Subcutaneous adipose tissue (tissue), 4 donors: Measurements from ENCODE around the gene ATOSB. TPM values are rescaled to one million over a fixed set of nuclear protein-coding genes. Genes with fewer than 3 reads are reported as not detected.

ENCODE experiments used
- total RNA-seq, 4 donors: library from RNA; depleted of rRNA; stranded (reverse); fragments of >200 nt; gene quantifications; one replicate each; pipeline ENCODE4 v1.1.0, GENCODE V29; 2016
- TF ChIP-seq, protein P1 (sequence below): fragments of 450-650 bp; IDR thresholded peaks from one replicate; pipeline ENCODE4 v1.5.1; 2016; ENCODE audit warnings: low read depth, mild to moderate bottlenecking, control low read depth, antibody characterized with exemption, moderate library complexity

Gene ATOSB
- total RNA-seq, 4 donors from 2014 or later = 7.7 to 23.7 (median 20.4) TPM

DNA sequence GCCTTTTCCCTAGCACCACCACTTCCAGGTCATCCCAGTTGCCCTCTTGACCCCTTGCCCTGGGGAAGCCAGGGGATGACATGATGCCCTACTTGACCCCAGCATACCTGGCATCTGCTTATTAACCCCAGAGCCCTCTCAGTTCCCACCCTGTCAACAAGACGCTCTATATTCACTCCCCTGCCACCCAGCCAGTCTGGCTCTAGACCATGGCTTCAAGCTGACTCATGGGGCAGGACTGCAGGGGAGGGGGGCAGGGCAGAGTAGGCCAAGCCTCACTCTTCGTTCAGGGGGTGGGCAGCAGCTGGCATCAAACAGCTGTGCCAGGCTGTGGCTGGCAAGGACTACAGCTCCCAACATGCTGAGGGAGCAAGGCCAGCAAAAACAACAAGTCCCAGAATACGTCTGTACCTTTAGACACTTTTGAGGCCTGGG is 5.3 kb downstream of the ATOSB start:
- TF ChIP-seq, protein P1, sequence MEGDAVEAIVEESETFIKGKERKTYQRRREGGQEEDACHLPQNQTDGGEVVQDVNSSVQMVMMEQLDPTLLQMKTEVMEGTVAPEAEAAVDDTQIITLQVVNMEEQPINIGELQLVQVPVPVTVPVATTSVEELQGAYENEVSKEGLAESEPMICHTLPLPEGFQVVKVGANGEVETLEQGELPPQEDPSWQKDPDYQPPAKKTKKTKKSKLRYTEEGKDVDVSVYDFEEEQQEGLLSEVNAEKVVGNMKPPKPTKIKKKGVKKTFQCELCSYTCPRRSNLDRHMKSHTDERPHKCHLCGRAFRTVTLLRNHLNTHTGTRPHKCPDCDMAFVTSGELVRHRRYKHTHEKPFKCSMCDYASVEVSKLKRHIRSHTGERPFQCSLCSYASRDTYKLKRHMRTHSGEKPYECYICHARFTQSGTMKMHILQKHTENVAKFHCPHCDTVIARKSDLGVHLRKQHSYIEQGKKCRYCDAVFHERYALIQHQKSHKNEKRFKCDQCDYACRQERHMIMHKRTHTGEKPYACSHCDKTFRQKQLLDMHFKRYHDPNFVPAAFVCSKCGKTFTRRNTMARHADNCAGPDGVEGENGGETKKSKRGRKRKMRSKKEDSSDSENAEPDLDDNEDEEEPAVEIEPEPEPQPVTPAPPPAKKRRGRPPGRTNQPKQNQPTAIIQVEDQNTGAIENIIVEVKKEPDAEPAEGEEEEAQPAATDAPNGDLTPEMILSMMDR = no peak

DNA sequence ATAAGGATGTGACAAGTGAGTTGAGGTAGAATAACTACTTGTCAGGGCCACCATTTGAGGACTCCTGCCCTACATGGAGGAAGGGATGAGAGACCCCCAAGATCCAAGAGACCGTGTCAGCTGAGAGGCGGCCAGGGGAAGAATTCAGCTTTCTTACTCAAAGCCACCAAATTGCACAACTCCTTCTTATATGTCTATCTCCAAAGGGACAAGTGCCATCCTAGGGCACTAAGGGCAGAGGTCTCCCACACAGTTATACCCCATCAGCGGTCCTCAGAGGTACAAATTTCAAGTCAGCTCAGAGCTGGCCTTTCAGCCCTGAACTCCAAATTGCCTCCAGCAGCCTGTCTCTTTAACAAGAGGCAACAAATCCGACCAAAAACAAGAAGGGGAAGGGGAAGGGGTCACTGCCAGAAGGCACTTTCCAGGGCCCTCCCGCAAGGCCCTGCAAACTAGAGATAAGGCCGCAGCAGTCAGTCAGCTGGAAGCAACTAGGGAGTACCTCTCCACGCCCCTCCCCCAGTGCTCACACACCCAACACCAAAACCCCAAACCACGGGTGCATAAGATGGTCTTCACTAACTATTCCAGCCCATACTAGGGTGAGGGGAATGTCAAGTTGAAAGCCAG is 6.6 kb downstream of the ATOSB start:
- TF ChIP-seq, protein P1 = no peak

DNA sequence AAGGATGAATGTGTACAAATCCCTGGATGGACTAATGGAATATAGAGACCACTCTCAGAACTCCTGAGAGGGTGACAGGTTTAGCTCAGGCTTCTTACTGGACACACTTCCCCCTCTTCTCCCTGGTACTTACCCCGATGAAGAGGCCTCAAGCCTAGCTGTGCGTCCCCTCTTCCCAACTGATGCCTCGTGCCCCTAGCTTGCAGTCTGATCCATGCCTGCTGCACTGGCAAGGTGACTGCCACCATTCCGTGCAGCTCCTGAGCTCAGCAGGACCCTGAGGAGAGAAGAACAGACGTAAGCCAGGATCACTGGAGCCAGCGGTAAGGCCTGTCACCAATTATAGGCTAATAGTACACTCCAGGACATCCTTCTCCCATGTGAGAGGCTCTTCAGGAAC is 7.2 kb downstream of the ATOSB start:
- TF ChIP-seq, protein P1 = no peak

DNA sequence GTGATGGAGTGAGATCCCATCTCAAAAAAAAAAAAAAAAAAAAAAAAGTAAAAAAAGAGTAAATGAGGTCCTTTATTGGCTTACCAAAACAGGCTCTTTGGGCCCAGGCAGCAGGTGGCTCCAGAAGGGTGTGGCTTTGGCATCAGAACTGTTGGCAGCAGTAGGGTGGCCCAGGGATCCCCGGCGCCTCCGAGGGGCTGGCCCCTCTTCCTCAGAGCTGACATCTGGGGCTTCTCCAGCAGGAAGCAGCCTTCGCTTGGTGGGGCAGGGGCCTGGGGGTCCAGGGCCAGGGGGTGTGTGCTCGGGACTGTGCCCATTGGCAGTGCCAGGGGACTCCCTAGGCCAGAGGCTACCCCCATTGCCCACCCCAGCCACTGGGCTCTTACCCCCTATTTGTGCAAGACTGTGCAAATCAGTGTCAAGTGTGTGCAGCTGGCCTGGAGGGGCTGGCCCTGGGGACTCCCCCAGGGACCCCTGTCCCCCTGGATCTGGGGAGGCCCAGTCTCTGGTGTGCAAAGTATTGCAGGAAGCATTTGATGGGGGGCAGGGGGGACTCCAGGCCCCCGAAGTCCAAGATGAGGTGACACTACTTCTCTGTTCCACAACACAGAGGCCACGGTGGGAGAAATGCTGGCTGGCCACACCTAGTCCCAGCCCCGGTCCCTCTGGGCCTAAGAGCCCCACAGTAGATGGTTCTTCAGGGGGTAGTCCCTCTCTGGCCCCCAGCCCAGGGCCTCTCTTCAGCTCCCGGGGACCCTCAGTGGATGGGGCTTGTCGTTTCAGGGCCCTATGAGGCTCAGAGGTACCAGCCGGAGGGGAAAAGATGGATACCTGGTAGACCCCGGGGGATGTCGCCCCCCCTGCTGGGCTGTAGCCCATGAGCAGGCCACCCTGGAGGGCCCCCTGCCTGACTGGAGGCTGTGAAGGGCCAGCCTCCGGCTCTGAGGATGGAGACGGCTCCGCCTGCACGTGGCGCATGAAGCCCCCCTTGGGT is 8.1 kb downstream of the ATOSB start:
- TF ChIP-seq, protein P1 = no peak

DNA sequence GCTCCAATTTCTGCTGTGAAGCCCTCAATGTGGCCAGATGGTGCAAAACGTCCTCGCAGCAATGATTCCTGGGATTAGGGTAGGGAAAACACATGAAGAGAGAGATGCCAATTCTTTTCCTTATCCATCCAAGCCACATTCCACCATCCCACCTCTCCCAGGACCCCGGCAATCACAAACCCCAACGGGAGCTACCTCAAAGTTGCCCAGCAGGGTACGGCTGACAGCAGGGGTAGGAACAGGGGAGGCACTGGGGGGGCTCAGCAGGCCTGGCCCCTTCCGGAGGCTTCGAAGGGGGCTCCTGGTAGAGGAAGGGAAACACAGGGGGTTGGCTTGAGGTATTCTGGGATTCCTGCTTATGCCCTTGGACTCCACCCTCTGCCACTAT is 9.3 kb downstream of the ATOSB start:
- TF ChIP-seq, protein P1 = no peak

DNA sequence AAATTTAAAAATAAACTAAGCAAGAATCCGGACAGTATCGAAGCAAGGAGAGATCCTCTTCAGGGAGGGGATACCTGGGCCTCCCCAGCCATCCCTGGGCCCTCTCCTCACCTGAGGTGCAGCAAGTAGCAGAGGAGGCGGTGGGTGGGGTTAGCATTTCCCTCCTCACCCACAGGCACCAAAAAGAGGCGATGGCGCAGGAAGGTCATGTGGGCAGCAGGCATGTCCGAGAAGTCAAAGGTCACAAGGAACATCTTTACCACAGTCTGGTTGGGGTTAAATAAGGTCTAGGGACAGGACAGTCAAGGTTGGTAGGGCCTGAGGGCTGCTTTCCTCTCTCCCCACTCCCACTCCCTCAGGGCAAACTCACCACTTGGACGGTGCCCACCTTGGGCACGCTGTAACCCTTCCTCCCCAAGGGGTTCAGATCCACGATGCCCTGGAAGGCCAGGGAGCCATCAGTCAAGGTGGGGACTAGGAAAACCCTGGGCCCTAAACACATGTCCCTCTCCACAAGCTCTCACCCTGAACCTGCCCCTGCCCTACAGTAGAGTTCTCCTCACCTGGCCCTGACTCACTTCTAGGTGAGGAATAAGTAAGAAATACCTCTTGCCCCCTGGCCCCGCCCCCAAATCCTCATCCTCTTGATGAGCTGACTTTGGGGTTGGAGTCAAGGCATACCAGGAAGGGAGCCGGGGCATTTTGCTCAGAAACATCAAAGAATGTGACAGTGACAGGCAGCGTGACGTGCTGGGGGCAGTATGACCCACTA is 9.9 kb downstream of the ATOSB start:
- TF ChIP-seq, protein P1 = no peak
